ENCODE measurements around the gene NDST1.

NDST1 gene

DNA sequence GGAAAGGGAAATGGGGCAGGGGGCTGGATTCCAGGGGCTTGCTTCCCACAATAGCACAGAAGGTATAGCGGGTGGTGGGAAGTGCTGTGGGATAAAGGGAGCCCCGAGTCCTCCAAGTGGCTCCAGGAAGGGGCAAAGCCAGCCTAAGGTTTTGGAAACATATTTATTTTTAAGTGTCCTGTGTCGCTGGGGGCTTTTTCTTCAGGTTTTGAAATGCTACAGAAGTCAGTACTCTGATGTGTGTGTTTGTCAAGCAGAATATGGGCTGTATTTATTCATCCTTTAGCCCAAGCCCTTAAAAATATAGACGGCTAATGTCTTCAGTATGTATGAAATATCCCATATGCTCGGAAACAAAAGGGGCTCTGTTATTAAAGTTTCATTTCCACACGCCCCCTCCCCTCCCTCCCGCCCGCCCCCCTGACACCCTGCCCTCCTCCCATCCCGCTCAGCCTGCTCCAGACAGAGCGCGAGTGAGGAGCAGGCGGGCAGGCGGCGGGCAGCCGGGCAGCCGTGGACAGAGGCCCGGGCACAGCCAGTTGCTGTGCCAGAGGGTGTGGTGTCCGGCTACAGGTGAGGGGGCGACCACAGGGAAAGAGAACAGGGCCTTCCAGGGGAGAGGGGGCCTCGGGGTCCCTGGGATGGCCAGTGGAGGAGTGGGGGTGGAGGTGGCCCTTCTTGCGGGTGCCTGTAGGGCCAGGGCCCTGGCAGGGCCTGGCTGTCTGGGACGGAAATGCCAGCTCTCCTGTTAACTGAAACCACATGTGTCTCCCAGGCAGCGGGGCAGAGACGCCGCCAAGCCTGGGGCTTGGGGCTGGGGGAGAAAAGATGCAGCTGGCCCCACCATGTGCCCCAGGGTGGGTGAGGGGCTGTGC, 92.9 kb downstream of the NDST1 start:
- Histone ChIP-seq H3K4me2 (ENCODE audit: low read depth, low read length, poor library complexity, severe bottlenecking) (no peak overlapping the region), H3K4me3 (ENCODE audit: insufficient read depth, low read length, poor library complexity, severe bottlenecking) (no peak overlapping the region), H3K9ac (ENCODE audit: low read length) (no peak overlapping the region), H3K36me3 (ENCODE audit: low read length) (no peaks in the 10 kb centered on the region), H3K27me3 (ENCODE audit: low read length) (no peaks in the 10 kb centered on the region), H3K9me3 (ENCODE audit: insufficient read depth, low read length) (no peaks in the 10 kb centered on the region), H3F3A (ENCODE audit: insufficient read depth) (no peaks in the 10 kb centered on the region), H3K79me2 (ENCODE audit: insufficient read depth, low read length) (no peaks in the 10 kb centered on the region), H3K27ac (ENCODE audit: low read depth, low read length) (no peak overlapping the region), H4K20me1 (ENCODE audit: low read depth, low read length) (no peaks in the 10 kb centered on the region), H3K9me2 (replicated peaks; ENCODE audit: insufficient read depth, low read length) (no peaks in the 10 kb centered on the region), H2AFZ (ENCODE audit: low read depth, low read length, severe bottlenecking) (no peak overlapping the region)
- TF ChIP-seq, protein P1, sequence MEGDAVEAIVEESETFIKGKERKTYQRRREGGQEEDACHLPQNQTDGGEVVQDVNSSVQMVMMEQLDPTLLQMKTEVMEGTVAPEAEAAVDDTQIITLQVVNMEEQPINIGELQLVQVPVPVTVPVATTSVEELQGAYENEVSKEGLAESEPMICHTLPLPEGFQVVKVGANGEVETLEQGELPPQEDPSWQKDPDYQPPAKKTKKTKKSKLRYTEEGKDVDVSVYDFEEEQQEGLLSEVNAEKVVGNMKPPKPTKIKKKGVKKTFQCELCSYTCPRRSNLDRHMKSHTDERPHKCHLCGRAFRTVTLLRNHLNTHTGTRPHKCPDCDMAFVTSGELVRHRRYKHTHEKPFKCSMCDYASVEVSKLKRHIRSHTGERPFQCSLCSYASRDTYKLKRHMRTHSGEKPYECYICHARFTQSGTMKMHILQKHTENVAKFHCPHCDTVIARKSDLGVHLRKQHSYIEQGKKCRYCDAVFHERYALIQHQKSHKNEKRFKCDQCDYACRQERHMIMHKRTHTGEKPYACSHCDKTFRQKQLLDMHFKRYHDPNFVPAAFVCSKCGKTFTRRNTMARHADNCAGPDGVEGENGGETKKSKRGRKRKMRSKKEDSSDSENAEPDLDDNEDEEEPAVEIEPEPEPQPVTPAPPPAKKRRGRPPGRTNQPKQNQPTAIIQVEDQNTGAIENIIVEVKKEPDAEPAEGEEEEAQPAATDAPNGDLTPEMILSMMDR (IDR thresholded peaks at IDR 0.05; ENCODE audit: insufficient read depth, low read length, poor library complexity, severe bottlenecking) = no peak
- no peak for TF ChIP-seq EZH2phosphoT487 (conservative IDR thresholded peaks at IDR 0.05; ENCODE audit: low read length)

DNA sequence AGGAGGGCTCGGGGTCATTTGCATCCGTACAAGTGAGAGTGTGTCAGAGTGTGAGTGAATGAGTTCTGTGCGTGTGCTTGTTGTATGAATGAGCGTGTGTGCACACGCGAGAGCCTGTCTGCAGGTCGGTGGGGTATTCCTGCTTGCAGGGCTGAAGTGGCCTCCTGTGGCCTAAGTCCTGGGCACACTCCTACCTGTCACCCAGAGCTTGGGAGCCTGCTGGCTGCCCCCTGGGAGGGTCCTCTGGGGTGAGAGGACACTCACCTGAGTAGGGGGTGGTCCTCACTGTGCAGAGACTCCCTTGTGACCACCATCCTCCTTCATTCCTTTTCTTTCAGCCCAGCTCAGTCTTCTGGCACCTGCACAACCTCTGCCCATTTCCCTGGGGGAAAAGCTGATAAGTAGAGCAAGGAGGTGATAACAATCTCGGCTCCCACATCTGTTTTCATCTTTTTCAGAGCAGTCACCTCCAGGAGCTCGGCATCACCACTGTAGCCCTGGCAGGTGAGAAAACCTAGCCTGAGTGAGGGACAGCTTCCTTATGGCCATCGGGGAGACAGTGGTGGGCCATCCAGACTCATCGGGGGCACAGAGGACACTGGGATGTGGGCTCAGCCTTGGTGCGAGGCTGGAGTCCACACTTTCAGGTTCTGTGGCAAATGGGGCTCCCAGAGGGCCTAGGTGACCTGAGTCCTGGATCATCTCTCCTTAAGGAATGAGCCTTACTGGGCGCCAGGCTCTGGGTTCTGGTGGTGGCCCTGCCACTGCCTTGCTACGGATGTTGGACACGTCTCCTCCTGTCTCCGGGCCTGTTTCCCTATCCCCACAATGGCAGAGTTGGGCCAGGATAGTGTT, 93.8 kb downstream of the NDST1 start:
- Histone ChIP-seq H3K4me3 (ENCODE audit: insufficient read depth, low read length, poor library complexity, severe bottlenecking) (no peak overlapping the region), H2AFZ (ENCODE audit: low read depth, low read length, severe bottlenecking) (no peak overlapping the region), H3K27ac (ENCODE audit: low read depth, low read length) (no peak overlapping the region), H3K4me2 (ENCODE audit: low read depth, low read length, poor library complexity, severe bottlenecking) (no peak overlapping the region), H4K20me1 (ENCODE audit: low read depth, low read length) (no peaks in the 10 kb centered on the region), H3K9me3 (ENCODE audit: insufficient read depth, low read length) (no peaks in the 10 kb centered on the region), H3K36me3 (ENCODE audit: low read length) (no peaks in the 10 kb centered on the region), H3K27me3 (ENCODE audit: low read length) (no peaks in the 10 kb centered on the region), H3F3A (ENCODE audit: insufficient read depth) (no peaks in the 10 kb centered on the region), H3K79me2 (ENCODE audit: insufficient read depth, low read length) (no peaks in the 10 kb centered on the region), H3K9ac (ENCODE audit: low read length) (no peak overlapping the region), H3K9me2 (replicated peaks; ENCODE audit: insufficient read depth, low read length) (no peaks in the 10 kb centered on the region)
- TF ChIP-seq, protein P1 (IDR thresholded peaks at IDR 0.05; ENCODE audit: insufficient read depth, low read length, poor library complexity, severe bottlenecking) = no peak
- TF ChIP-seq EZH2phosphoT487 (conservative IDR thresholded peaks at IDR 0.05; ENCODE audit: low read length) = no peak

- no peaks in the 10 kb centered on the region for H3K9me3 ChIP-seq (ENCODE audit: insufficient read depth, low read length)
- no peaks in the 10 kb centered on the region for H3K9me2 ChIP-seq (replicated peaks; ENCODE audit: insufficient read depth, low read length)
- no peak overlapping the region for H2AFZ ChIP-seq (ENCODE audit: low read depth, low read length, severe bottlenecking)
- no peaks in the 10 kb centered on the region for H3K36me3 ChIP-seq (ENCODE audit: low read length)
- no peak overlapping the region for H3K27ac ChIP-seq (ENCODE audit: low read depth, low read length)
- no peak overlapping the region for H3K9ac ChIP-seq (ENCODE audit: low read length)
- no peaks in the 10 kb centered on the region for H3K27me3 ChIP-seq (ENCODE audit: low read length)
- H3K79me2 ChIP-seq (ENCODE audit: insufficient read depth, low read length) = no peaks in the 10 kb centered on the region
- TF ChIP-seq EZH2phosphoT487 (conservative IDR thresholded peaks at IDR 0.05; ENCODE audit: low read length) = no peak
- TF ChIP-seq, protein P1 (IDR thresholded peaks at IDR 0.05; ENCODE audit: insufficient read depth, low read length, poor library complexity, severe bottlenecking) = no peak
- no peak overlapping the region for H3K4me3 ChIP-seq (ENCODE audit: insufficient read depth, low read length, poor library complexity, severe bottlenecking)
- H3F3A ChIP-seq (ENCODE audit: insufficient read depth) = no peaks in the 10 kb centered on the region
- no peak overlapping the region for H3K4me2 ChIP-seq (ENCODE audit: low read depth, low read length, poor library complexity, severe bottlenecking)
- no peaks in the 10 kb centered on the region for H4K20me1 ChIP-seq (ENCODE audit: low read depth, low read length)
Measured at GRCh38 chr5:150603052-150603451, 95.1 kb downstream of the NDST1 start.
